Activated CD8-positive, alpha-beta T cell treated with anti-CD3 and anti-CD28 coated beads for 36 hours (primary cell): ENCODE data around the gene SRGAP1. TPM values are rescaled to one million over a fixed set of nuclear protein-coding genes. Genes with fewer than 3 reads are reported as not detected.

ENCODE experiments used
- ATAC-seq: fragments of 200-7000 bp; cut with Tn5 transposase; one replicate; pipeline ENCODE4 v1.10.0; 2021; ENCODE audit warnings: mild to moderate bottlenecking, moderate library complexity
- CTCF ChIA-PET: fragments of 350-600 bp; sonication (Branson Sonifier 250); formaldehyde crosslinking; loops from one replicate; lab custom pipeline; 2021; ENCODE audit warnings: antibody characterized with exemption; lab: Charles Lee
- POLR2A ChIA-PET: fragments of 350-600 bp; sonication (Branson Sonifier 250); formaldehyde crosslinking; loops from one replicate; lab custom pipeline; 2021; ENCODE audit warnings: antibody characterized with exemption; lab: Charles Lee
- DNase-seq: peaks from one replicate; pipeline ENCODE4 v3.0.0-alpha.2; 2020
- H3K27ac Mint-ChIP-seq: one replicate; pipeline ENCODE4 v1.8.0; 2021; ENCODE audit warnings: mild to moderate bottlenecking, mixed read lengths
- H3K27me3 Mint-ChIP-seq: one replicate; pipeline ENCODE4 v1.8.0; 2021; ENCODE audit warnings: mixed read lengths
- H3K36me3 Mint-ChIP-seq: one replicate; pipeline ENCODE4 v1.8.0; 2021; ENCODE audit warnings: low read depth, mixed read lengths
- H3K4me1 Mint-ChIP-seq: one replicate; pipeline ENCODE4 v1.8.0; 2021; ENCODE audit warnings: low read depth, mixed read lengths
- H3K4me3 Mint-ChIP-seq: one replicate; pipeline ENCODE4 v1.8.0; 2021; ENCODE audit warnings: mild to moderate bottlenecking, moderate library complexity, mixed read lengths
- H3K9me3 Mint-ChIP-seq: one replicate; pipeline ENCODE4 v1.8.0; 2021; ENCODE audit warnings: mixed read lengths
- intact Hi-C: fragments of 100-400 bp; cut with micrococcal nuclease; formaldehyde crosslinking; loops from one replicate; pipeline ENCODE4 v1.10.0; 2022
- total RNA-seq, 2 experiments: library from RNA; stranded (reverse); gene quantifications; one replicate each; pipeline ENCODE4 v1.2.3, GENCODE V29; 2021
- TF ChIP-seq, protein P1 (sequence below): fragments of 200-600 bp; IDR thresholded peaks from one replicate; pipeline ENCODE4 v1.8.0; 2022; ENCODE audit warnings: antibody characterized with exemption, mild to moderate bottlenecking

Gene SRGAP1
- total RNA-seq, 2 experiments from 2014 or later, result 0.02 to 0.07 TPM

DNA sequence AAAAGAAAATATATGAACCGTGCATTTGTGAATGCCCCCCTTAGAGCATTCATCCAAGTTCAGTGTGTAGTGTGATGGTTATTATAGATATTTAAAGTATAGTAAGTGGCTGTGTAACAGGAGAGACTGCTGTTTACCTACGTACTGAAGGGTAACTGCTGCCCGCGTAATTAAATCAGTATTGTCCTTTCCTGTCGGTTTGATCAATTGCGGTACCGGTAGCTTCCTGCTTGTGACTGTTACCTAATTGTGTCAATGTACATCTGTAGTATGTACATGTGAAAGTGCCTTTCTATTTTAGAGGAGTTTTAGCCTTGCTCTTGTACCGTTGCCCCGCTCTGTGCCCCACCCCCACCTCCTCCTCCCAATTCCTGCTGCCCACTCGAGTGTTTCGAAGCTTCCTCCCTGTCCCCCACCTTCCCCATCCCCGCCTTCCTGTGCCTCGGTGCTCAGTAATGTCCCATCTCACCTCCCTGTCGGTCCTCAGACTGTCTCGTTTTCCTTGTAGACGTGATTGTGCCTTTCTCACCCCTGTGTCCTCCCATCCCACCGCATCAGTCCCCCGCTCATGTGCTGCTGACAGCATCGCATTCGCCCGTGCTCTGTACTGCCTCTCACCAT, 302.6 kb downstream of the SRGAP1 start:
- ATAC-seq, result no peak
- Mint-ChIP-seq H3K36me3 (no peaks in the 10 kb centered on the region), H3K4me3 (no peak overlapping the region), H3K9me3 (no peaks in the 10 kb centered on the region), H3K4me1 (peaks cover 3% of the 10 kb centered on the region), H3K27ac (no peak overlapping the region), H3K27me3 (no peaks in the 10 kb centered on the region)
- peak; percentile 3 for DNase-seq
- POLR2A ChIA-PET, result interaction anchor here (0.5 kb wide), 1 partner anchor 557 kb away, joined by 3 read pairs; no protein-coding TSS in a partner anchor
- intact Hi-C loops, result no loop called here
- CTCF ChIA-PET, result no interaction called here
- TF ChIP-seq, protein P1, sequence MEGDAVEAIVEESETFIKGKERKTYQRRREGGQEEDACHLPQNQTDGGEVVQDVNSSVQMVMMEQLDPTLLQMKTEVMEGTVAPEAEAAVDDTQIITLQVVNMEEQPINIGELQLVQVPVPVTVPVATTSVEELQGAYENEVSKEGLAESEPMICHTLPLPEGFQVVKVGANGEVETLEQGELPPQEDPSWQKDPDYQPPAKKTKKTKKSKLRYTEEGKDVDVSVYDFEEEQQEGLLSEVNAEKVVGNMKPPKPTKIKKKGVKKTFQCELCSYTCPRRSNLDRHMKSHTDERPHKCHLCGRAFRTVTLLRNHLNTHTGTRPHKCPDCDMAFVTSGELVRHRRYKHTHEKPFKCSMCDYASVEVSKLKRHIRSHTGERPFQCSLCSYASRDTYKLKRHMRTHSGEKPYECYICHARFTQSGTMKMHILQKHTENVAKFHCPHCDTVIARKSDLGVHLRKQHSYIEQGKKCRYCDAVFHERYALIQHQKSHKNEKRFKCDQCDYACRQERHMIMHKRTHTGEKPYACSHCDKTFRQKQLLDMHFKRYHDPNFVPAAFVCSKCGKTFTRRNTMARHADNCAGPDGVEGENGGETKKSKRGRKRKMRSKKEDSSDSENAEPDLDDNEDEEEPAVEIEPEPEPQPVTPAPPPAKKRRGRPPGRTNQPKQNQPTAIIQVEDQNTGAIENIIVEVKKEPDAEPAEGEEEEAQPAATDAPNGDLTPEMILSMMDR, result no peak

DNA sequence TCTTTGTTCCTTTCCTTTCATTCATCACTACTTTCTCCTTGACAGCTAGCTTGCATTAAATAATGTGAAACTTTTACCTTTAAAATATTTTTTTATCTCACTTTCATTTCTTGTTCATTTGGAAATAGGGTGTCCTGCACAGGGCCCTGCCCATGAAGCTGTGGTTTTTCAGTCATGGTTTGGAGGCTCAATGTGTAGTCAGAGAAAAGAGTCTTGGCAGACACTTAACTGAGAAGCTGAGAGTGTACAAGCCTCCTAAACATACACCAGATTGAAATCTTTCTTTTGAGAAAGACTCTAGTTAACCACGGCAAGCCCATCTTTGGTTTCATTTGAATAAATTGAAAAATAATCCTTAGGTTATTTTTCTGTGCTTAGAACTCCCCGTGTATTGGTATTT, 303.4 kb downstream of the SRGAP1 start:
- ATAC-seq (no peak), DNase-seq (no peak)
- Mint-ChIP-seq H3K27me3 (no peaks in the 10 kb centered on the region), H3K36me3 (no peaks in the 10 kb centered on the region), H3K27ac (no peak overlapping the region), H3K9me3 (no peaks in the 10 kb centered on the region), H3K4me1 (peaks cover 3% of the 10 kb centered on the region), H3K4me3 (no peak overlapping the region)
- POLR2A ChIA-PET, result interaction anchor here (0.6 kb wide), 1 partner anchor 693 kb away, joined by 3 read pairs; no protein-coding TSS in a partner anchor
- intact Hi-C loops, result no loop called here
- TF ChIP-seq, protein P1, result no peak
- CTCF ChIA-PET, result no interaction called here

DNA sequence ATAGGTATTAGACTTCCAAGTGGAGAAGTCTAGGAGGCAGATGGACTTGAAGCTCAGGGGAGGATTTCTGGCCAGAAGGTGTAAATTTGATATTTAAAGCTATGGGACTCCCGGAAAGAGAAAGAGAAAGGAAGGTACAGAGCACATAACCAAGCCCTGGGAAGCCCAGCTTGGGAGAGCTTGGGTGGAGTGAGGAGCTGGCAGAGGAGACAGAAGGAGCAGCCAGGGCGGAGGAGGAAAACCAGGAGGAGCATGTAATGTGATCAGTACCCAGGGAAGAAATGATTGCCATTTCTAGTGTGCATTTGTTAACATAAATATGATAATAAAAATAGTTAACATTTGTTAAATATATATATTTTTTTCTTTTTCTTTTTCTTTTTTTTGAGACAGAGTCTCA, 310.2 kb downstream of the SRGAP1 start:
- ChIA-PET POLR2A (no interaction called here), CTCF (no interaction called here)
- Mint-ChIP-seq H3K27me3 (no peaks in the 10 kb centered on the region), H3K4me1 (no peaks in the 10 kb centered on the region), H3K27ac (no peak overlapping the region), H3K9me3 (peaks cover 3% of the 10 kb centered on the region), H3K36me3 (peaks cover 3% of the 10 kb centered on the region), H3K4me3 (no peak overlapping the region)
- TF ChIP-seq, protein P1, result no peak
- ATAC-seq (no peak), DNase-seq (no peak)
- intact Hi-C loops, result no loop called here

DNA sequence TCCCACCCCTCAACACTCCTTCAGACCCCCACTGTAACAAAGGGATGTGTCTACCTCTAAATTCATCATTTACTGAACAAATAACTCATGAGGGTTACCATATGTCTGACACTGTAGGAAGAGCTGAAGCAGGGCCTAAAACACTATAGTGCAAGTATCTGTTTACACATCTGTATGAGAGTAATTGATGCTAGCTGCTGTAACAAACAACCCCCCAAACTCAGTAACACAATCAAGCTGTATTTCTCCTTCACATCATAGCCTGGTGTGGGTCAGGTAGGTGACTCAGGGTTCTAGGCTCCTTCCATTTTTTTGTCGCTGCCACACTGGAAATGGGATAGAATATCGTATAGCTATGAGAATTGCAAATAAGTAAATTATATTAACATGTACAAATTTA, 312.6 kb downstream of the SRGAP1 start:
- Mint-ChIP-seq H3K4me1 (no peaks in the 10 kb centered on the region), H3K4me3 (no peak overlapping the region), H3K27ac (no peak overlapping the region), H3K27me3 (no peaks in the 10 kb centered on the region), H3K36me3 (peaks cover 3% of the 10 kb centered on the region), H3K9me3 (peaks cover 3% of the 10 kb centered on the region)
- intact Hi-C loops, result no loop called here
- TF ChIP-seq, protein P1, result no peak
- DNase-seq, result no peak
- ChIA-PET POLR2A (no interaction called here), CTCF (no interaction called here)
- ATAC-seq, result no peak

DNA sequence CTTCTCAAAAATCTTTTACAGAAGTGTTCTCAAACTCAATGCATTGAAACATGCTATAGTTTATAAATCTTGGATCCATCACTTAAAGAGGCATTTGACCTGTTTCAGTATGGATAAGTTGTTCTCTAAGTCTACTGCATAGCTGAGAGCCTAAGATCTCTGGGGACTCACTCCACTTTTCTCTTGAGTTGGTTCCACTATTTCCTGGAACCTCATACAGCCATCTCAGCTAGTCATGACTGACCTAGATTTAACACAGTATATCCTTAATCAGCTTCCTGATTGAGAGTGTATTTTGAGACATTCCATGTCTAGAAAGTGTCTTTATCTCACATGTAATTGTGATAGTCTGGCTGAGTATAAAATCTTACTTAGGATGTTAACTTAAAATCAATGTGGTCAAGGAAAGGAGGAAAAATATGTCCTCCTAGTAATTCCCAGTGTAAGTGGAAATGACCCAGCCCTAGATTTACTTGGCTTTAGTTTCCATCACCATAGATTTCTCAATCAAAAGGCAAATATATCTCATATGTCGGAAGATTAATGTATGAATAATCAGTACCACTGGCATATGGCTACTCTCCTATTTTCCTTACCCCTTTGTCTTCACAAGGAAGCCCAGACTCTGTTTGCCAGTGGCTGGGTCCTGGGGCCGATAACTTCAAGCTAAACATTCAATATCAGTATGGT, 315.7 kb downstream of the SRGAP1 start:
- H3K9me3 Mint-ChIP-seq, result peaks cover 3% of the 10 kb centered on the region
- DNase-seq (no peak), ATAC-seq (no peak)
- CTCF ChIA-PET, result no interaction called here
- H3K36me3 Mint-ChIP-seq, result peaks cover 8% of the 10 kb centered on the region
- POLR2A ChIA-PET, result no interaction called here
- no peak overlapping the region for H3K4me3 Mint-ChIP-seq
- H3K27ac Mint-ChIP-seq, result no peak overlapping the region
- no peaks in the 10 kb centered on the region for H3K27me3 Mint-ChIP-seq
- TF ChIP-seq, protein P1, result no peak
- H3K4me1 Mint-ChIP-seq, result no peaks in the 10 kb centered on the region
- intact Hi-C loops, result no loop called here
